ENCODE data around the gene WDFY3. TPM values are rescaled to one million over a fixed set of nuclear protein-coding genes. Genes with fewer than 3 reads are reported as not detected.

The WDFY3 gene
- total and polyA plus RNA-seq, 2 of the 13 experiments (the other 11 are each of a cell fraction or from before 2014, with no cell fraction given): 16.7 to 24.5 TPM

GRCh38 chr4:84939113-84939512 is 27.4 kb downstream of the WDFY3 start:
- Histone ChIP-seq H3K4me1 (ENCODE audit: insufficient read depth, low read length) (no peaks in the 10 kb centered on the region), H3K79me2 (ENCODE audit: insufficient read depth, low read length) (peaks cover 23% of the 10 kb centered on the region), H3K4me2 (ENCODE audit: low read depth, low read length) (no peak overlapping the region), H3K4me3 (replicated peaks in 1 of 3; ENCODE audit: insufficient read depth in 1 of 3, low read depth in 2 of 3, low read length in 3 of 3) (no peak overlapping the region), H4K20me1 (ENCODE audit: insufficient read depth, low read length) (no peaks in the 10 kb centered on the region), H3K27me3 (ENCODE audit: control insufficient read depth in 1 of 2, insufficient read depth in 2 of 2, low read length in 2 of 2) (no peaks in the 10 kb centered on the region), H3K9ac (ENCODE audit: insufficient read depth, low read depth, low read length) (no peak overlapping the region), H3K27ac (ENCODE audit: extremely low read length, insufficient read depth, low read length) (no peak overlapping the region), H3K9me3 (ENCODE audit: low read length) (peaks cover 22% of the 10 kb centered on the region), H3K36me3 (replicated peaks in 1 of 2; ENCODE audit: control insufficient read depth in 1 of 2, insufficient read depth in 2 of 2, low read length in 2 of 2) (no peaks in the 10 kb centered on the region; a peak in 1 of 5 replicates), H2AFZ (ENCODE audit: low read length) (no peak overlapping the region)
- DNase-seq (ENCODE audit: low spot score): no peak
- 98% methylated on average over 6 of the region's 6 CpGs for WGBS (ENCODE audit: low lambda C conversion rate)
- ChIA-PET CTCF (ENCODE audit: low intra/inter-chr PET ratio, low total read pairs) (no interaction called here), POLR2A (no interaction called here)
- in situ Hi-C loops (cut with HindIII; ENCODE audit: extremely low pct_ligation_motif_present, low pct_unique_long_range_greater_than_20kb): no loop called here
- intact Hi-C loops (cut with micrococcal nuclease; ENCODE audit: unreplicated experiment): no loop called here
- no peak for ATAC-seq
- no peak for FAIRE-seq
- no peak for TF ChIP-seq HIC2 (CRISPR knock-in tag; IDR thresholded peaks at IDR 0.05; ENCODE audit: low read depth)
- BruUV-seq (replicated peaks): no TSS peak

- no TSS peak for BruUV-seq (replicated peaks)
- no peak overlapping the region for H3K27ac ChIP-seq (ENCODE audit: extremely low read length, insufficient read depth, low read length)
- no peak overlapping the region for H3K4me3 ChIP-seq (replicated peaks in 1 of 3; ENCODE audit: insufficient read depth in 1 of 3, low read depth in 2 of 3, low read length in 3 of 3)
- DNase-seq (ENCODE audit: low spot score) (peak; percentile 15), ATAC-seq (no peak), FAIRE-seq (no peak)
- in situ Hi-C loops (cut with HindIII; ENCODE audit: extremely low pct_ligation_motif_present, low pct_unique_long_range_greater_than_20kb): no loop called here
- H3K9me3 ChIP-seq (ENCODE audit: low read length): peaks cover 22% of the 10 kb centered on the region
- H3K4me1 ChIP-seq (ENCODE audit: insufficient read depth, low read length): no peaks in the 10 kb centered on the region
- intact Hi-C loops (cut with micrococcal nuclease; ENCODE audit: unreplicated experiment): no loop called here
- H4K20me1 ChIP-seq (ENCODE audit: insufficient read depth, low read length): no peaks in the 10 kb centered on the region
- no peak overlapping the region for H3K4me2 ChIP-seq (ENCODE audit: low read depth, low read length)
- H2AFZ ChIP-seq (ENCODE audit: low read length): no peak overlapping the region
- TF ChIP-seq TGIF2 (CRISPR knock-in tag; IDR thresholded peaks at IDR 0.05) (no peak), TERF1 (CRISPR knock-in tag; IDR thresholded peaks at IDR 0.05) (no peak), ZBTB37 (CRISPR knock-in tag; IDR thresholded peaks at IDR 0.05) (no peak), NFATC3 (CRISPR knock-in tag; IDR thresholded peaks at IDR 0.05) (no peak), FOXO4 (CRISPR knock-in tag; conservative IDR thresholded peaks at IDR 0.05) (no peak)
- H3K36me3 ChIP-seq (replicated peaks in 1 of 2; ENCODE audit: control insufficient read depth in 1 of 2, insufficient read depth in 2 of 2, low read length in 2 of 2): no peaks in the 10 kb centered on the region; a peak in 1 of 5 replicates
- WGBS (ENCODE audit: low lambda C conversion rate): 83% methylated on average over 2 of the region's 2 CpGs
- ChIA-PET POLR2A (no interaction called here), CTCF (ENCODE audit: low intra/inter-chr PET ratio, low total read pairs) (no interaction called here)
- no peaks in the 10 kb centered on the region for H3K27me3 ChIP-seq (ENCODE audit: control insufficient read depth in 1 of 2, insufficient read depth in 2 of 2, low read length in 2 of 2)
- no peak overlapping the region for H3K9ac ChIP-seq (ENCODE audit: insufficient read depth, low read depth, low read length)
- H3K79me2 ChIP-seq (ENCODE audit: insufficient read depth, low read length): peaks cover 20% of the 10 kb centered on the region
Measured at GRCh38 chr4:84938316-84938715, 28.2 kb downstream of the WDFY3 start.
